ENCODE data around the gene SYCN.
A peak's percentile ranks its signal among the peaks of the same experiment; 100 is the strongest.
"Not testable (repeated sequence)": the region's sequence is repeated elsewhere in the genome, so short reads cannot be mapped to it uniquely, and the experiment has no call there.

Gene SYCN

DNA sequence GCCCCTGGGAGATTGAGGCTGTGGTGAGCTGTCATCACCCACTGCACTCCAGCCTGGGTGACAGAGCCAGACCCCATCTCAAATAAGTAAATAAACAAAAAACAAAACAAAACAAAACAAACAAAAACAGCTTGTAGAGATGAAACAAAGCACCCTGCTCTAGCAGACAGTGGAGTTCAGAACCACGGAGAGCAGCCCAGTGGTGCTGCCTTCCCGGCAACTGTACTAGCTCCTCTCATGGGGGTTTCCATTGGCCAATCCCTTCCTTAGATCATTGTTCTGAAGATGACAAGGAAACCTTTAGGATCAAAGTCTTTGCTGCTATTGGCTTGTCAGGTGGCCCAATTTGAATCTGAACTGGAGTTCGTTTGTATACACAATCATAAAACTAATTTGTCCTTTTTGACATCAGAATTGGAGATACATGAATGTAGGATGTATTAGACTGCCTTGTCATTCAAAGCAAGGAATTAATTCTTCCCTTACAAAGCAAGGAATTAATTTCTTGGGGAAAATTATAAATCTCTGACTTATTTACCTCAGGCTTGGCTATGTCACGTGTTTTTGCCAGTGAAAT lies 19.7 kb upstream of the SYCN start:
- DNase-seq, result no peak

DNA sequence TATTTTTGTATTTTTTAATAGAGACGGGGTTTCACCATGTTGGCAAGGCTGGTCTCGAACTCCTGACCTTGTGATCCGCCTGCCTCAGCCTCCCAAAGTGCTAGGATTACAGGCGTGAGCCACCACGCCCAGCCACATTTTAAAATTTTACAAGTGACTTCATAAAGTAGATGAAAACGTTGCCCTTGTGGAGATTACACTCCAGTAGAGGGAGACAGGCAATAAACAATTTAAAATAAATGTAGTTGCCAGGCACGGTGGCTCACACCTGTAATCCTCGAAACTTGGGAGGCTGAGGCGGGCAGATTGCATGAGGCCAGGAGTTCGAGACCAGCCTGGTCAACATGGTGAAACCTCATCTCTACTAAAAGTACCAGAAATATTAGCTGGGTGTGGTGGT lies 15.0 kb upstream of the SYCN start:
- not testable (repeated sequence) for DNase-seq

DNA sequence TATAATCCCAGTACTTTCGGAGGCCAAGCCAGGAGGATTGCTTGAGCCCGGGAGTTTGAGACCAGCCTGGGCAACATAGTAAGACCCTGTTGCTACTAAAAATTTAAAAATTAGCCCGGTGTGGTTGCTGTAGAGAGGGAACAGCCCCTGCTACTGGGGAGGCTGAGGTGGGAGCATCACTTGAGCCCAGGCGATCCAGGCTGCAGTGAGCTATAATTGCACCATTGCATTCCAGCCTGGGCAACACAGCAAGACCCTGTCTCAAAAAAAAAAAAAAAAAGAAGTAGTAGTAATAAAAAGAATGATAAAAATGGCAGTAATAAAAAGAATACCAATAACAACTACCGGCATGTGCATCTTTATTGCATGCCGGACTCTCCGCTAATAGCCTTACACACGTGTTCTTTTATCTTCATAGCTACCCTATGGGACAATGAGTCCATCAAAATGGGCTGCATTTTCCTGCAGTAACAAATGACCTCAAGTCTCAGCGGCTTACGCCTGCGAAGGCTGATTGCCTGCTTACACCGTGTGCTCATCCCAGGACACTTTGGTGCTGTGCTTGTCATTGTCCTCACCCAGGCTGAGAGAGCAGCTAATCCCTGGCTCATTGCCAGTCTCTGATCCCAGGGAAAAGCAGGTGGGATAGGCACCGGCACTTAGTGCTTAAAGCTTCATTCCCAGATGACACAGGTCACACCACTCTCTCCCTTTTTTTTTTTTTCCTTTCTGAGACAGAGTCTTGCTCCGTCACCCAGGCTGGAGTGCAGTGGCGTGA lies 14.4 kb upstream of the SYCN start:
- DNase-seq, result no peak

DNA sequence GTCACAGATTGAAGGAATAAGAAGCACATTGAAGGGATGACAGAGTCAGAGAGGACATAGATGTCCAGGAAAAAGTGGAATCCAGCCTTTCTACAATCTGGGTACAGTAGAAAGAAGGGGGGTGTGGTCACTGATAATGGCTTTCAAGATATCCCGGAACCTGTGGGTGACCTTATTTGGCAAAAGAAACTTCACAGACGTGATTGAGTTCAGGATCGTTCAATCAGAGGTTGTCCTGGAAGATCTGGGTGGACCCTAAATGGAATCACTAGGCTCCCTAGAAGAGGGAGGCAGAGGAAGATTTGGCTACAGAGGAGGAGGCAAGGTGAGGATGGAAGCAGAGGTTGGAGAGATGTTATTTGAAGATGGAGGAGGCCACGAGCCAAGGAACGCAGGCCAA lies 13.0 kb upstream of the SYCN start:
- no peak for DNase-seq

DNA sequence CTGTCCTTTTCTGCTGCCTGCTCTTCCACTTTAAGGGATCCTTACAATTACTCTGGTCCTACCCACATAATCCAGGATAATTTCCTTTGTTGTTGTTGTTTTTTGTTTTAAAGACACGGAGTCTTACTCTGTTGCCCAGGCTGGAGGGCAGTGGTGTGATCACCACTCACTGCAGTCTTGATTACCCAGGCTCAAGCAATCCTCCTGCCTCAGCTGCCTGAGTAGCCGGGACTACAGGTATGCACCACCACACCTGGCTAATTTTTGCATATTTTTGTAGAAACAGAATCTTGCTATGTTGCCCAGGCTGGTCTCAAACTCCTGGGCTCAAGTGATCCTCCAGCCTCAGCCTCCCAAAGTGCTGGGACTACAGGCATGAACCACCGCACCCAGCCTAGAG lies 11.3 kb upstream of the SYCN start:
- DNase-seq, result not testable (repeated sequence)

DNA sequence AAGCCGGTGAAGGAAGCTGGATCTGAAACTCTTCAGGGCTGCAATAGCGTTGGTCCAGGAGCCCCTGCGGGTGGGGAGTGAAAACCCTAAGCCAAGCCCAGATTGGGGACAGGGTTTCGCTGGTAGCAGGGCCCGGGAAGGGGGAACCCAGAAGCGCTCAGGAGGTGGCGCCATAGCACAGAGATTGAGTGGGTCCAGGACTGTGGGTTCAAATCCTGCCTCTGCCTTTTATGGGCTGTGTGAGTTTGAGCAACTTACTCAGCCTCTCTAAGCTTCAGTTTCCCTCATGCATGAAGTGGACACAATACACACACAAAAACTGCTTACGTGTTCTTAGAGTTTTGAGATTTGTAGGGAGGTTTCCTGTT lies 8.3 kb upstream of the SYCN start:
- peak; percentile 56 for DNase-seq

DNA sequence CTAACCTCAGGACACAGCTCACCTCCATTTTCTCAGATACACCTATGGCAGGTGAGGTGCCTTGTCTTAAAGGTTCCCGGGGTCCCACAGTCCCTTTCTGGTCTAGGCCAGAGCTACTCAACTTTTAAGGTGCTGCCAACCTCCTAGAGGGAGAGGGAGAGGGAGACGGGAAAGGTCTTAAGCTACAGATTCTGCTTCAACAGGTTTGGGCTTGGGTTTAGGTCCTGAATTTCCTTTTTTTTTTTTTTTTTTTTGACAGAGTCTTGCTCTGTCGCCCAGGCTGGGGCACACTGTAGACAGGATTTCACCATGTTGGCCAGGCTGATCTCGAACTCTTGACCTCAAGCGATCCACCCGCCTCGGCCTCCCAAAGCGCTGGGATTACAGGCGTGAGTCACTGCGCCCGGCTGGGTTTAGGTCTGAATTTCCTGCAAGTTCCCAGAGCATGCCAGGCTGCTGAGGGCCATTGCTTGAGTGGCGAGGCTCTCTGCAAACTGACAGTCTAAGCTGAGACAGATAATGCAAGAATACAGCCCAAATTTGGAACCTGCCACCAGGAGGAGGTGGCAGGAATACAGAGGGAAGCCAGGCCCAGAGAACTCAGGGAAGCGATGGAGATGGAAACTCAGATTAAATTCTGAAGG lies 7.8 kb upstream of the SYCN start:
- DNase-seq, result no peak

DNA sequence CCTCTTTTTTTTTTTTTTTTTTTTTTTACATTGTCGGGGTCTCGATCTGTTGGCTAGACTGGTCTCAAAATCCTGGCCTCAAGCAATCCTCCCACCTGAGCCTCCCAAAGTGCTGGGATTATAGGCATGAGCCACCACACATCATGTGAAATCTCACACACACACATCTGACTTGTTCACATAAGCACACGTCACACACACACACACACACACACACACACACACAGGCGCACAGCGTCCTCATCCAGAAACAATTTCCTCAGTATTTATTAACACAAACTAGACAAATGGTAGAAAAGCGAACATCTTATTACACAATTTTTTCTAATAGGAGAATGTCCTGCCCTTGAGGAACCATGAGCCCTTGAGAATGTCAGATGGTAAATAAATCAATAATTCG lies 5.1 kb upstream of the SYCN start:
- DNase-seq, result no peak

DNA sequence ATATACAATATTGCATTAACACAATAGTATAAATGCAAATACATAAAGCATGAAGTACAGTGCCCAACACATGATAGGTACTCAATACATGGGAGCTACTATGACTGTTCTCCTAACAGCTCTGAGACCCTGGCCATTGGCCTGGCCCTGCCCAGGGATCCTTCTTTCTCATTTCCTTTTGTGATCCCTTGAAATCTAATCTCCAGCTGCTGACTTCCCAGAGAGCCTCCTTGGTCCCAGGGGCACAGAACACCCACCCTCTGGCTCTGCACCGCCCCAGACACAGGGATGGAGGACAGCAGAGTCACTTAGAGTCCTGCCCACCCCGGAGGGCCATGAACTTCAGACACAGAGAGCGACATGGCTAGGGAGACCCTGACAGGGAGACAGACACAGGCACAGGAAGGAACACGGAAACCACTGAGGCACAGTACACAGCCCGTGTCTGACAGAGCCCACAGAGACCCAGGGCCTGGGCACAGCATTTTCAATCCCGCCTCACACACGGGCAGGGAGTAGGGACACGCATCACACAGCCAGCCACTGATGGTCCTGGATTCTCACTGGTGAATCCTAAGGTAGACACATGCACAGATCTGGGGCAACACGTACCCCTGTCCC lies 4.2 kb upstream of the SYCN start:
- no peak for DNase-seq

DNA sequence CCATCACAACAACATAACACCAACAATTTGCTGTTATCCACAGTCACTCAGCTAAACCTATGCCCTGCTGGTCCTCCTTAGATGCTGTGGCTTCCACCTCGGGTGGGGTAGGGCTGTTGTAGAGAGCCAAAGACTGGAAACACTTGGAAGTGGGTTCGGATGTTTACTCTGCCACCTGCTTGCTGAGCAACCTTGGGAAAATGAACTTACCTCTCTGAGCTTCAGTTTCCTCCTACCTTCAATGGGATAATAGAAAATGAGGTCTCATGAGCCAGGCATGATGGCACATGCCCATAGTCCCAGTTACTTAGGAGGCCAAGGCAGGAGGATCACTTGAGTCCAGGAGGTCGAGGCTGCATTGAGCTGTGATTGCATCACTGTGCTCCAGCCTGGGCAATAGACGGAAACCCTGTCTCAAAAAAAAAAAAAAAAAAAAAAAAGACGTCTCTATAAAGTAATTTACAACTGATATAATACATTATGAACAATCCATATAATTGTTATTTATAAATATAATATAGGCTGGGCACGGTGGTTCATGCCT lies 3.3 kb upstream of the SYCN start:
- no peak for DNase-seq

DNA sequence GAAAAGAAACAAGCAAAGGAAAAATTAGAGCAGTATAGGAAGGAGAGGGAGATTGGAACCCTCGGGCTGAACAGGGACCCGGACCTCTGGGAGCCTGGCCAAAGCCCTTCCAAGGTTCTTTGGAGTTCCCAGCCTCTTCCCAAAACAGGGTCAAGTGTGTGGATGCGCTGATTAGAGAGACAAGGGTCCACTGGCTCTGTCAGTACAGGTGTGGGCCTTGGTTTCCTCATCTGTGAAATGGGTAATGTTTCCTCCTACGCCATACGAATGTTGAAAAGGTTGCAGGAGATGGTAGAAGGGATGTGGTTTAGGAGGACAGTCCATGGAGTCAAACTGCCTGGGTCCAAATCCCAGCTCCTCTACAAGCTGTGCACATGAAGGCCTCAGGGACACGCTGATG lies 2.1 kb upstream of the SYCN start:
- DNase-seq, result no peak

DNA sequence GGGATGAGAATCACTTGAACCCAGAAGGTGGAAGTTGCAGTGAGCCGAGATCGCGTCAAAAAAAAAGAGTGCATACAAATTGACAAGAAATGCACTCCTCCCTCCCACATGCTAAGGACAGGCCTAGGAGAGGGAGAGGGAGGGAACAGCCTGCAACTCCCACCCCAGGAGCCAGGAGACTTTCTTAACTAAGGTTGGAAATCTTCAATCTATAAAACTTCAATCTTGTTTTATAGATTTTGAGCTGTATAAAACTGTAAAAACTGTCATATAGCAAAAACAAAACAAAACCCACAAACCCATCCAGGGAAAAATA lies 1.3 kb upstream of the SYCN start:
- DNase-seq, result no peak

DNA sequence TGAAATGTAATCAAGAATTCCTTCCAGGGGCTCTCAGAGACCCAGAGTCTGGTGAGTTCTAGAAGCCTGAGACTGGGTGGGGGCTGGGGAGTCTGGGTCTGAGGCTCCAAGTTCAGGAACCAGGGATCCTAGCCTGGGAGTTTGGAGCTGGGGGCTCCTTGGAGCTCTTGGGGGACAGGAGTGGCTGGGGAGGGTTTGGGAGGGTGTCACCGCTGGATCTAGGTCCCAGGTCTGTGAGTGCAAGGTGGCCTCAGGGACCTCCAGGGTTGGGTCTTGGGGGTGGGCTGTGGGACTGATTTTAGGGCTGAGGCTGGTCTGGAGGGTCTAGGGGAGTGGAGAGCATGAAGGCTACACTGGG lies 1.1 kb downstream of the SYCN start:
- no peak for DNase-seq

DNA sequence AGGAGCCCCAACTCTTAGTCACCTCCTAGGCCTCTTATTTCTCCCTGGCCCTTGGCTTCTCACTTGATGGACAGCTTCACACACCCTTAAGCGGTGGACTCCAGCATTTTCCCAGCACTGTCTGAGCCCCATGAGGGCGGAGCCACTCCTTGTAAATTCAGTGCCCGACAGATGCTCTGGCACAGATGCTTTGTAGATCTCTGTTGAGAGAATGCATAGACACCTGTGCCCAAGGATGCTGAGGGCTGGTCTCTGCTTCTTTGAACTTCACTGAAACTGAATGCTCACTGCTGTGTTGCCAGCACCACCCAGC lies 3.3 kb downstream of the SYCN start:
- DNase-seq, result no peak

DNA sequence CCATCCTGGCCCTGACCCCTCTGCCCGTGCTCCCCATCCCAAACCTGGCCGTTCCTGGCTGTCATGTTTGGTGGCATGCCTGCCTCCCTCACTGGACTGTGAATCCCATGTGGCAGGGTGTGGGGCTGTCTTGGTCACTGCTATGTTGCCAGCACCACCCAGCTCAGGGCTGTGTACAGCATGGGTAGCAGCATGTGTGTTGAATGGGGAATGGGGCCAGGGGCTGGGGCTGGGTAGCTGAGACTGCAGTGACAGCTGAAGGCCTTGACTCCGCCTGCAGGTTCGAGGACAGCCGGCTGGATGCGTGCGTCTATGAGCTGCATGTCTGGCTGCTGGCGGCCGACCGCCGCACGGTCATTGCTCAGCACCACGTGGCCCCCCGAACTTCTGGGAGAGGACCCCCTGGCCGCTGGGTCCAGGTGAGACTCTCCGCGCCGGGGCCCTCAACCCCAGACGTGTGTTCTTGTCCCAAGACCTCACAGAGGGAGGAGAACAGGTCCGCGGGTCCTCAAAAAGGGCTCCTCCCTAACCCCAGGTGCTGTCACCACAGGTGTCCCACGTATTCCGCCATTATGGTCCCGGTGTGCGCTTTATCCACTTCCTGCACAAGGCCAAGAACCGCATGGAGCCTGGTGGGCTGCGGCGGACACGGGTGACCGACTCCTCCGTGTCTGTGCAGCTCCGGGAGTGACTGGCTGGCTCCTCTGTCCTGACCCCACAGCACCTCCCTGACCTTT lies 3.8 kb downstream of the SYCN start:
- DNase-seq, result no peak

DNA sequence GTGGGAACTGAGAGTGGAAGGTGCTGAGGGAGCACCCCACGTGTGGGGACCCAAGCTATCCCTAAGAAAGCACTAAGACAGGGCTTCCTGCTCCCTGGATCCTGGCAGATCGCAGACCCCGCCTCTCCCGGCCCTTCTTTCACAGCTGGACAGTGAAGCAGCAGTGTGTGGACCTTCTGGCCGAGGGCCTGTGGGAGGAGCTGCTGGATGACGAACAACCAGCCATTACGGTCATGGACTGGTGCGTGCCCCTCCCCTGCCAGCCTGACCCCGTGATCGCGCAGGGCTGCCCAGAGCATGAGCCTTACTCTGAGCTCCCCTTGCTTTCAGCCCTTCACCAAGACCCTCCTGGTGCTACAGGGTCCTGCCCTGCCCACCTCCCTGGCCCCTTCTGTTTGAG lies 5.0 kb downstream of the SYCN start:
- no peak for DNase-seq

DNA sequence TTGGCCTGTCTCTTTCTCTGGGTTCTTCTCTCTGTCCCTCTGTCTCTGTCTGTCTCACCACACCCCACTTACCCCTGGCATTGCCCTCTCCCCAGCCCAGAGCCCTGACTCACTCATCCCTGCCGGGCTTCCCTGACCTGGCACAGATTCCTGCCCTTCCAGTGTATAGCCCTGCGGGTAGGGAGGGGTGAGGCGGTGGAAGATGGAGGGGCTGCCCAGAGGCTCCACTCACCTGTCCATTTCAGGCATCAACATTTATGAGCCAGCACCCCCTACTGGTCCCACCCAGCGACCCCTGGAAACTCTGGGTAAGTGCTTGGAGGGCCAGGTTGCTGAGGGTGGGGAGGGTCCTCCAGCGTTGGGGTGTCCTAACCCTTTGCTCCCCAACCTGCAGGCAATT lies 6.3 kb downstream of the SYCN start:
- no peak for DNase-seq

DNA sequence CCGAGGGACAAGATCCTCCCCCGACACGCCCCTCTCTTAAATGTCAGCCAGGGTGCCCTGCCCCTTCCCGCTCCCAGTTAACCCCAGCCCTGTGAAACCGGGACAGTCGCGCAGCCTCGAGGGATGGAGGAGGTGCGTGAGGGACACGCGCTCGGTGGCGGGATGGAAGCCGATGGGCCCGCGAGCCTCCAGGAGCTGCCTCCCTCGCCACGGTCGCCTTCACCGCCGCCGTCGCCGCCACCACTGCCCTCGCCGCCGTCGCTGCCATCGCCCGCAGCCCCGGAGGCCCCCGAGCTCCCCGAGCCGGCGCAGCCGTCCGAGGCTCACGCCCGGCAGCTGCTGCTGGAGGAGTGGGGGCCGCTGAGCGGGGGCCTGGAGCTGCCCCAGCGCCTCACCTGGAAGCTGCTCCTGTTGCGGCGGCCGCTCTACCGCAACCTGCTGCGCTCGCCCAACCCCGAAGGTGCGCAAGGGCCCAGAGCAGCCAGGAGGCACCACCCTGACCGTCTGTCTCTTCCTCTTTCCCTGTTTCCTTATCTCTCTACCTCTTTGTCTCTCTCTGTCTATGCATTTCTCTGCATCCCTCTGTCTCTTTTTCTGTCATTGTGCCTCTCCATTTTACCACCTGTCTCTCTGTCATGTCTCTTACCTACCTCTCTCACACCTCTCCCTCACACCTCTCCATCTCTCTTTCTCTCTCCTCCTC lies 7.1 kb downstream of the SYCN start, which contains the start of gene NCCRP1:
Gene NCCRP1 (plus strand): TSS at position 105 of the 703 bp plus-strand sequence. CDS start 19 bp downstream, at position 124.
- no peak for DNase-seq

DNA sequence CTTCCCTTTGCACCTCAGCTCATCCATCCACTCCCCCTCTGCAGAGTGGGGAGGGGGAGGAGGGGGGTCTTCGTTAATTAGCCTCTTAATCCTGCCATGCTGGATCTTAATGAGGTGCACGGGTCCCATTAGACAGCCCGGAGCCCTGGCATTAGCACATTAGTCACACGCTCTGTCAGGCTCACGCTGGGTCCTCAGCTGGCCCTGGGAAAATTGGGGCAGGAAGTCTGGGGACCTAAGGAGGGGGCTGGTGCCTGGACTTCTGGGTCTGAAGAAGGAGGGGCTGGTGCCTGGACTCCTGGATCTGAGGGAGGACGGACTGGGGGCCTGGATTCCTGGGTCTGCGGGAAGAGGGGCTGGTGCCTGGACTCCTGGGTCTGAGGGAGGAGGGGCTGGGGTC lies 7.7 kb downstream of the SYCN start:
- no peak for DNase-seq

DNA sequence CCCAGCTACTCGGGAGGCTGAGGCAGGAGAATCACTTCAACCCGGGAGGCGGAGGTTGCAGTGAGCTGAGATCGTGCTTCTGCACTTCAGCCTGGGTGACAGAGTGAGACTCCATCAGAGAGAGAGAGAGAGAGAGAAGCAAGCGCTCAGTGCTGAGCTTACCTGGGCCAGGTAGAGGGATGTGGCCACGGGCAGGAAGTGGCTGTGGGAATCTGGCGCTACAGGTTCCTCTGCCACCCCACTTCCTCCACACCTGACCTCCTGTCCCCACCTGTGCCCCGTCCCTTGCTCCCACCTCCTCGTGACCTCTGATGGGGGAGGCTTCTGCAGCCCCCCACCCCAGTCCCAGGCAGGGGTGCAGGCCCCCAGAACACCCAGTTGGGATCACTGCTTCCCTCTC lies 8.3 kb downstream of the SYCN start:
- no peak for DNase-seq

DNA sequence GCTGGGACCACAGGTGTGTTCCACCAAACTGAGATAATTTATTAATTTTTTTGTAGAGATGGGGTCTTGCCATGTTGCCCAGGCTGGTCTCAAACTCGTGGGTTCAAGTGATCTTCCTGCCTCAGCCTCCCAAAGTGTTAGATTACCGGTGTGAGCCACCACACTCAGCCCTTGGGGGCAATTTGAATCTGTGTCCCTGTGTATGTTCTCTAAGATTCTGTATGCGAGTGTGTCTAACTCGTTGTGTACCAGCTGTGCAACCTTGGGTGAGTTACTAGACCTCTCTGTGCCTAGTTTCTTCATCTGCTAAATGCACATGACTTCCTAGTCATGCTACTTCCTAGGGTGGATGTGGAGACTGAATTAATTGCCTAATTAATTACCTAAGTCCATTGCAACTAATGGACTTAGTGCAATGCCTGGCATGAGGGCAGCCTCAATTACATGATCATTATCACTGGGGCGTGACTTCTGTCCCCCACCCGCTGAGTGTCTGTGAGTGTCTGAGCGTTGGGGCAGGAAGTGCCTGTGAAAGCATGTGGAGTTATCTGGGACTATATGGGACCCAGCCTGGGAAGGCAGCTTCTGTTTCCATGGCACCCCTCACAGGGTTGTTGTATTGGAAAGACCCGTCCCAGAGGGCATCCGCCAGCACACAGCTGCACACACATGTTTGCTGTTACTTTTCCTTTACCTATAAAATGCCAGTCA lies 9.1 kb downstream of the SYCN start:
- no peak for DNase-seq

DNA sequence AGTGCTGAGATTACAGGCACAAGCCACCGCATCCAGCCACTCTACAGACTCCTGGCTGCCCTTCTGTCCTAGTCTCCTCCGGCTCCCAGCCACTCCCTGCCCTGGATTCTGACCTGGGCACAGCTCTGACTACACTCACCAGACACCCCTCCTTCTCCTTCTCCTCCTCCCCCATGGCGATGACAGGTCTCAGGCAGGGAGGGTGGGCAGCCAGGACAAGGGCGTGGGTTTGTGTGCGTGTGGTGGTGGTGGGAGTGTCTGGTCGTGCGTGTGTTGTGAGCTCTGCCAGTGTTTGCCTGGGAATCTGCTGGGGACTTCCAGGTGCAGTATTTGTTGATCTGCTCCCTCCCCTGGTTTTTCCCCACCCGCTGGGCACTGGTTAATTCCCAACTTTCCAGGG lies 10.3 kb downstream of the SYCN start:
- DNase-seq, result no peak
